Coronary artery (tissue), 2 donors: Measurements from ENCODE around the gene SH2D3C.
A peak's percentile ranks its signal among the peaks of the same experiment; 100 is the strongest.

ENCODE experiments used
- DNase-seq: peaks from one replicate; pipeline ENCODE4 v3.0.0-alpha.2; 2017; ENCODE audit warnings: low spot score
- H3K27ac ChIP-seq, 2 donors: fragments of 200-600 bp; sonication (generic); one replicate each; pipeline ENCODE4 v1.5.1; 2016 to 2019
- H3K4me3 ChIP-seq: fragments of 200-600 bp; sonication (generic); 2 replicates; pipeline ENCODE4 v1.5.1; 2016; ENCODE audit warnings: mild to moderate bottlenecking, moderate library complexity
- CTCF ChIP-seq: fragments of 200-600 bp; sonication (generic); IDR thresholded peaks from one replicate; pipeline ENCODE4 v1.5.1; 2019; ENCODE audit warnings: antibody characterized with exemption

Gene SH2D3C

GRCh38 chr9:127714020-127714750, 64.3 kb downstream of the SH2D3C start:
- Histone ChIP-seq H3K27ac (no peak overlapping the region), H3K4me3 (peak overlapping the region; percentile 96)
- TF ChIP-seq CTCF, result no peak
- no peak for DNase-seq

GRCh38 chr9:127712867-127713266, 65.6 kb downstream of the SH2D3C start:
- TF ChIP-seq CTCF, result no peak

GRCh38 chr9:127712371-127712770, 66.1 kb downstream of the SH2D3C start:
- no peak for TF ChIP-seq CTCF
- Histone ChIP-seq H3K27ac (no peak overlapping the region), H3K4me3 (no peak overlapping the region)
- no peak for DNase-seq

More at GRCh38 chr9:127712867-127713266, 65.6 kb downstream of the SH2D3C start:
- Histone ChIP-seq H3K27ac (no peak overlapping the region), H3K4me3 (no peak overlapping the region)
- no peak for DNase-seq

- Histone ChIP-seq H3K27ac (no peak overlapping the region), H3K4me3 (no peak overlapping the region)
- no peak for DNase-seq
- no peak for TF ChIP-seq CTCF
Observed at GRCh38 chr9:127711831-127712274, 66.6 kb downstream of the SH2D3C start.

- Histone ChIP-seq H3K4me3 (no peak overlapping the region), H3K27ac (no peak overlapping the region)
- no peak for TF ChIP-seq CTCF
- DNase-seq, result no peak
Observed at GRCh38 chr9:127711226-127711701, 67.2 kb downstream of the SH2D3C start.

GRCh38 chr9:127710204-127710783, 68.2 kb downstream of the SH2D3C start:
- Histone ChIP-seq H3K27ac (no peak overlapping the region), H3K4me3 (no peak overlapping the region)
- TF ChIP-seq CTCF, result no peak
- no peak for DNase-seq
